ENCODE results near the gene BMP7.

The BMP7 gene
- total RNA-seq: 0 reads per million in 3 experiments

- no peak for DNase-seq
Observed at GRCh38 chr20:57266291-57267157, at the start of gene BMP7. Gene BMP7 (minus strand): TSS chr20:57266641. CDS start chr20:57266122, 519 bp downstream.

DNA sequence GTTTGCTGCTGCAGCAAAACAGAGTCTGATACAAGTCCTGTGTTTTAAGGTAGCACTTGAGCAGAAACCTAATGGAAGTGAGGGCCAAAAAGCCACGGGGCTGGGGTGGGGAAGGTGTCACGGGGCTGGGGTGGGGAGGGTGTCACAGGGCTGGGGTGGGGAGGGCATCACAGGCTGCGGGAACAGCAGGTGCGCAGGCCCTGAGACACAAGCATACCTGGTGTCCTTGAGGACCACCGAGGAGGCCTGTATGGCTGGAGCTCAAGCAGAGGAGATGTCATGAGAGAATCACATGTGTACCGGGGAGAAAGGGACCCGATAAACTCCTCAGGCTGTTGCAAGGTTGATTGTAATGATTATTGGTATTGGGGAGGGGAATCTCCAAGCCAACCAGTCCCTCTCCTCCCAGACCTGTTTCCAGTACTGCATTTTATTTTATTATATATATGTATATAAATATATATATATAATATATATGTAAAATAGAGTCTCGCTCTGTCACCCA lies 49.6 kb upstream of the BMP7 start:
- DNase-seq: no peak

DNA sequence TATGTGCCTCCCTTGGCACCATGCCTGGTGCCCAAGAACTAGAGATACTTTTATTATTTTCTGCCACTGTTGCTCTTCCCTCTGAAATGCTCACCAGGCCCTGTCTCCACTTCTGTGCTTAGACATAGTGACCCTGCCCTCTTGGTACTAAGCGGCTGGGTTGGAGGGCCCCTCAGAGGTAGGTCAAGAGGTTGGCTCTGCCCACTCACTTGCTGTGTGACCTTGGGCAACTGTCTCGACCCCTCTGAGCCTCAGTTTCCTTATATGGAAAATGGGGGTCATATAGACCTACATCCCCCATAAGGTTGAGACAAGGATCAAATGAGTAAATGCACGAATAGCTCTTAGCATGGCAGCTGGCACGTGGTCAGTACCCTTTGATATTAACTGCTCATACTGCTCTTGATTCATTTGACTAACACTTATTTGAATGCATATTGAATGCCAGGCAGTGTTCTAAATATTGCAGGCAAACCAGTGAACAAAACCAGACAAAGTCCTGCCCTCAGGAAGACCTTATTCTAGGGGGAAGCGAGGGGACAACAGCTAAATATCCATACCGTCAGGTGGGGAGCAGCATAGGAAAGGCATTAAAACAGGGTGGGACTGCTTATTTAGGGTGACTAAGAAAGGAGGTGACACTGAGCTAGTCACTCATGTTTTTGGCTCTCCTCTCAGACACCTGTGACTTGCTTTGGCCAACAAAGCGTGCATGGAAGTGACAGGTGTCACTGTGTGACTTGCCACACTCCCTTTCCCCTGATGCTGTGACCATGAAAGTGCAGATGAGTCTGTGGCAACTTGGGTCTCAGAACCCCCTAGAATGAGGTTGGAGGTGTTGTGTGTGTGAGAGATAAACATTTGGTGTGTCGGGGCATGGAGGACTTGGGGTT lies 48.9 kb upstream of the BMP7 start:
- no peak for DNase-seq

GRCh38 chr20:57313951-57314350 lies 47.5 kb upstream of the BMP7 start:
- no peak for DNase-seq

DNA sequence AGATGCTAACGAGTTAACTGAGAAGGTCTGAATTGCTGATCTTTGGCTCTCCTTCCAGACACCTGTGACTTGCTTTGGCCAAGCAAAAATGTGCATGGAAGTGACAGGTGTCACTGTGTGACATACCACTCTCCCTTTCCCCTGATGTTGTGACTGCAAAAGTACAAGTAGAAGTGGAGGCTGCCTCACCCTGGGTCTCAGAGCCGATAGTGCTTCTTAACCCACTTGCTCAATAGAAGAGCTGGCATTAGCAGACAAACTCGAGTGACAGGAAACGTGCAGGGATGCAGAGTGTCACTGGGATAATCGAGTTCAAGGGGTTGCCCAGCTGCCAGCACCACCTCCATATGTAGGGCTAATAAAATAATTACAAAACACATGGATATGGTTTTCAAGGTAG lies 46.8 kb upstream of the BMP7 start:
- no peak for DNase-seq

- no peak for DNase-seq
Observed at GRCh38 chr20:57312138-57312537, 45.7 kb upstream of the BMP7 start.

DNA sequence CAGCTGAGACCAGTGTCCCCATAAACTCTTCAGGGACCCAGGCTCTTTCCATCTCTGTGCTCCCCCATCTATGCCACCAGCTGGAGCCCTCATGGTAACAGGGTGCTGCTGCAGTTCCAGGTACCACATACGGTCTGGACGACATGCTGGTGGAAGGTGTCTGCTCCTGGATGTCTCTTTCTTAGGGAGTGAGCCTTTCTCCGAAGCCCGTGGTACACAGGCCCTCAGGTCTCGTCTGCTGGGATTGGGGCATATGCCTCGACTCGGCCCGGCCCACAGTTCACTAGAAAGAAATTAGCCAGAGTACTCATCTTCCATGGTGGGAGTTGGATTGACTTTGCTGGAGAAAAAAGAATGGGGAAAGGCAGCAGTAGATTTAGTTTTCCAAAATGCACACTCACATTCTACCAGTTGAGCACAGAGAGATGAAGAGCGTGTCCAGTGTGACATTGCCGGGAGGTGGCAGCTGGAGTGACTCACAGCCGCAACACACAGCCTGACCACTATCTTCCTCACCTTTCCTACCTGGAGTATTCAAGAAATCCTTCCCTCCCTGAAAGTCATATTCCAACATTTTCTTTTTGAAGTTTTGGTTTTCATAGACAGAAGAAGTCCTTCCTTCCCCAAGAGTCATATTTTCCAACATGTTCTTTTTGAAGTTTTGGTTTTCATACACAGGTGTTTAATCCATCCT lies 44.5 kb upstream of the BMP7 start:
- DNase-seq: no peak

- DNase-seq: no peak
Observed at GRCh38 chr20:57309544-57310115, 43.2 kb upstream of the BMP7 start.

GRCh38 chr20:57308451-57309271 lies 42.2 kb upstream of the BMP7 start:
- DNase-seq: no peak

GRCh38 chr20:57306747-57307146 lies 40.3 kb upstream of the BMP7 start:
- DNase-seq: no peak

DNA sequence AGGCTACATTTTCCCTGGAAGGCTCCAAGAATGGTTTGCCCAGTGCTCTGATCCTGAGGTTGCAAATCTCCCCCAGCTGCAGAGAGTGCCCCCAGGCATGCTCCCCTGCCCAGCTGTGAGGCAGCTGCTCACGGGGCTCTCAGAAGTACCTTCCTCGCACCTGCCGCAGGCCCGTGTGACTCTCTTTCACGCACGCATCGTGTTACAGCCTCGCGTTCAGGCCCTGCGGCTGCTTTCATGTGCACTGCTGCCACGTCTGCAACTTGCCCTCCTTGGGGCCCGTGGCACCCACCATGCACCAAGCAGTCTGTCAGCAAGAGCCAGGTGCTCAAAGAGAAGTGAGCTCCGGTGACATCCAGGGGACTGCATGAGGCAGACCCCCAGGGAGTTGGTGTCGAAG lies 34.6 kb upstream of the BMP7 start:
- no peak for DNase-seq

GRCh38 chr20:57298457-57298856 lies 32.0 kb upstream of the BMP7 start:
- no peak for DNase-seq

DNA sequence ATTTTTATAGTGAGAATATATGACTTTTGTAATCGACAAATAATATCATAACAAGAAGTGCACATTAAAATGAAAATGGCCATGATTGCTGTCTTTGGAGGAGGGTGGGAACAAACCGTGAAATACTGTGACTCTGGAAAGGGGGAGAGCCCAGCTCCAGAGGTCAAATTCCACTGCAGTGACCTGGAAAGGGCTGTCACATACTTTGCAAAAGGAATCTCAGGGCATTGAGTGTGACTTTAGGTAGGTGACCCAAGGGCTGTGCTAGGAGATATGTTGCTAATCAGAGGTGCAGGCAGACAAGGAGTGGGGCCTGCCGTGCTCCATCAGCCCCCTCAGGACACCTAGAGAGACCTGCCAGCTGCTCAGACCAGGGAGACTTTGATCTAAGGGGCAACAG lies 28.1 kb upstream of the BMP7 start:
- no peak for DNase-seq

- DNase-seq: no peak
Observed at GRCh38 chr20:57293995-57294394, 27.6 kb upstream of the BMP7 start.

- DNase-seq: no peak
Observed at GRCh38 chr20:57292611-57293010, 26.2 kb upstream of the BMP7 start.

GRCh38 chr20:57291694-57292093 lies 25.3 kb upstream of the BMP7 start:
- DNase-seq: no peak

- DNase-seq: no peak
Observed at GRCh38 chr20:57291003-57291402, 24.6 kb upstream of the BMP7 start.

GRCh38 chr20:57290178-57290484 lies 23.7 kb upstream of the BMP7 start:
- DNase-seq: no peak

DNA sequence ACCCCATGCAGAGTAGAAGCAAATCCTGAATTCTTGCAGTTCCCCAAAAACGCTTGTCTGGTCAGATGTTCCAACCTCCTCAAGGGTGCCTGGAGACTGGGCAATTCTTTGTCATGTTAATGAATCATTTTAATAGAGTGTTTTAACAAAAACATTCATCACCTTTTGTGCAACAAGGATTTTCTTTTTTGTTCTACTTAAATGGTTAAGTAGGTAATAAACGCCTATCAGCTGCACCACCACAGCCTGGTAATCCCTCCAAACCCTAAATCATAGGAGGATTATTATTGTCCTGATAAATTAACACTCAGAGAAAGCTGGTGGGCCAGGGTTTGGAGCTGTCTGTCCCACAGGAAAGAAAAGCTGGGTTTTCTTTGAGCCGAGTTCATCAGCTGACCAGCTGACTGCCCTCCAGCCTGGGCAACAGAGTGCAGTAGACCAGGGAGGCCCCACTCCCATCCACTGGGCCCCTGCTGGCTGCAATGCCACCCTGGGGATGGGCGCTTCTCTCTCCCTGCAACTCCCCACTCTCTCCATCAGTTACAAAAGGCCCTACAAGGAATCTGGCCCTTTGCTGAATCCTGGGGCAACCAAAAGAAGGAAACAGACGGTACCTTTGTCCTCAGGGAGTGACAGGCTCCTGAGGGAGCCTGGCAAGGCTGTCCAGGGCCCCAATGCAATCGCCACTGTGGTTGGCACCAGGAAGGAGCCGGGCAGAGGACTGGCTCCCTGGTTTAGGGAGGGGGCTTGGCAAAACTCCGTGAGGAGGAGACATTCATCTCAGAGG lies 23.1 kb upstream of the BMP7 start:
- DNase-seq: no peak

DNA sequence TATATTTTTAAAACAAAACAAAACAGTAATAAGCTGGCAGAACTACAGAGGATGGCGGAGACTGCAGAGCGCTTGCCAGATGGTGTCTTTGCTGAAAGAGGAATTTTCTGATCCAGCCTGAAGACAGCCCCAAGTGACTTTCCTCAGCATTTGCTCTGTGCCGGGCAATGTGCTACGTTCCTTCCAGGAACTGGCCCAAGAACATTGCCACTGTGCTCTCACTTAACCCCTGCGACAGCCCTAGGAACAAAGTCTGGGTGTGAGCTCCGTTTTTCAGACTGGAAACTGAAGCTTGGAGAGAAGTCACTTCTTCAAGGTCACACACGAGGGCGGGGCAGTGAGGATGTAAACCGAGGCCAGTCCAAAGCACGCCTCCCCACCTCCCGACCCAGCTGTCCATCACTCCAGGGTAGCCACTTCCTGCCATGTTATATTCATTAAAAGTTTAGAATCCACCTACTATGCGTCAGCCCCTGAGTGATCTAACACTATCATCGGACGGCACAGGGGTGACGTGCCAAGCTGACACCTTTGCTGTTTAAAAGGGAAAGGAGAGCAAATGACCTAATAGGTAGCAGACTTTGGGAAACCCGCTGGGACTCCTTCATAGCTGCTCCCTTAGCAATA lies 22.3 kb upstream of the BMP7 start:
- DNase-seq: no peak

GRCh38 chr20:57287901-57288300 lies 21.5 kb upstream of the BMP7 start:
- DNase-seq: no peak

Measured in central memory CD4-positive, alpha-beta T cell (primary cell).